MCF 10A (cell line): ENCODE results near the gene OXSR1. TPM values are rescaled to one million over a fixed set of nuclear protein-coding genes. Genes with fewer than 3 reads are reported as not detected.

Experiments
- BruUV-seq: library from RNA; stranded (reverse); fragments of 400-500 nt; replicated peaks from 2 replicates; lab custom pipeline; 2021; lab: Mats Ljungman, UMichigan
- CTCF ChIA-PET: fragments of 300-600 bp; sonication (Branson Sonifier 250); formaldehyde crosslinking; extraction: SDS; loops from one replicate; lab custom pipeline; 2021; ENCODE audit warnings: antibody characterized with exemption, inconsistent platforms; lab: Yijun Ruan, JAX
- POLR2A ChIA-PET: fragments of 300-600, 350-650 bp; sonication (Branson Sonifier 250); formaldehyde crosslinking; extraction: SDS; loops from one replicate; lab custom pipeline; 2020; ENCODE audit warnings: antibody characterized with exemption, inconsistent platforms; lab: Yijun Ruan, JAX
- DNase-seq: peaks from one replicate; pipeline ENCODE4 v3.0.0-alpha.2; 2018; ENCODE audit not compliant: unreplicated experiment
- H3K27ac Mint-ChIP-seq: one replicate; pipeline ENCODE4 v1.8.0; 2022; ENCODE audit warnings: mild to moderate bottlenecking, low read depth, mixed read lengths; ENCODE audit not compliant: unreplicated experiment
- H3K27me3 Mint-ChIP-seq: one replicate; pipeline ENCODE4 v1.8.0; 2022; ENCODE audit warnings: mixed read lengths; ENCODE audit not compliant: insufficient read depth, unreplicated experiment
- H3K36me3 Mint-ChIP-seq: one replicate; pipeline ENCODE4 v1.8.0; 2022; ENCODE audit warnings: mild to moderate bottlenecking, moderate library complexity, mixed read lengths; ENCODE audit not compliant: insufficient read depth, unreplicated experiment
- H3K4me1 Mint-ChIP-seq: one replicate; pipeline ENCODE4 v1.8.0; 2022; ENCODE audit warnings: mixed read lengths; ENCODE audit not compliant: insufficient read depth, unreplicated experiment
- H3K4me3 Mint-ChIP-seq: one replicate; pipeline ENCODE4 v1.8.0; 2022; ENCODE audit warnings: mild to moderate bottlenecking, moderate library complexity, mixed read lengths; ENCODE audit not compliant: unreplicated experiment
- H3K9me3 Mint-ChIP-seq: one replicate; pipeline ENCODE4 v1.8.0; 2022; ENCODE audit warnings: mixed read lengths; ENCODE audit not compliant: unreplicated experiment
- CTCF ChIP-seq: fragments of 200-600 bp; IDR thresholded peaks from one replicate; pipeline ENCODE4 v1.8.0; 2022; ENCODE audit warnings: antibody characterized with exemption, mild to moderate bottlenecking; ENCODE audit not compliant: unreplicated experiment
- intact Hi-C: fragments of 100-400 bp; cut with micrococcal nuclease; formaldehyde crosslinking; loops from 2 replicates; pipeline ENCODE4 v1.14.1; 2022
- total RNA-seq: library from RNA; stranded (reverse); gene quantifications from 2 replicates; pipeline ENCODE4 v1.2.3, GENCODE V29; 2022

Gene OXSR1
- total RNA-seq, 1 experiment from 2014 or later, result 75.5 TPM

GRCh38 chr3:38274864-38275649 lies 109.7 kb downstream of the OXSR1 start:
- no peak for DNase-seq
- ChIA-PET CTCF (interaction anchor here (1.0 to 1.1 kb wide), 2 partner anchors 21 to 25 kb away, joined by 4 to 7 read pairs; no protein-coding TSS in a partner anchor), POLR2A (no interaction called here)
- TF ChIP-seq CTCF, result no peak
- BruUV-seq, result no TSS peak
- Mint-ChIP-seq H3K9me3 (no peaks in the 10 kb centered on the region), H3K4me1 (no peaks in the 10 kb centered on the region), H3K27me3 (no peaks in the 10 kb centered on the region), H3K36me3 (peaks cover 11% of the 10 kb centered on the region), H3K4me3 (no peak overlapping the region), H3K27ac (no peak overlapping the region)
- intact Hi-C loops, result no loop called here

- Mint-ChIP-seq H3K4me1 (no peaks in the 10 kb centered on the region), H3K27me3 (no peaks in the 10 kb centered on the region), H3K9me3 (no peaks in the 10 kb centered on the region), H3K36me3 (peaks cover 11% of the 10 kb centered on the region), H3K27ac (no peak overlapping the region), H3K4me3 (no peak overlapping the region)
- BruUV-seq, result no TSS peak
- intact Hi-C loops, result no loop called here
- TF ChIP-seq CTCF, result no peak
- DNase-seq, result no peak
- CTCF ChIA-PET, result interaction anchor here (1.0 to 1.1 kb wide), 2 partner anchors 20 to 24 kb away, joined by 4 to 7 read pairs; no protein-coding TSS in a partner anchor
- POLR2A ChIA-PET, result no interaction called here
Observed at GRCh38 chr3:38275658-38276057, 110.3 kb downstream of the OXSR1 start.

GRCh38 chr3:38276081-38276916 lies 111.0 kb downstream of the OXSR1 start:
- no peak for DNase-seq
- H3K4me3 Mint-ChIP-seq, result no peak overlapping the region
- no peak for TF ChIP-seq CTCF
- ChIA-PET CTCF (interaction anchor here (1.1 kb wide), 1 partner anchor 23 kb away, joined by 4 read pairs; no protein-coding TSS in a partner anchor), POLR2A (no interaction called here)
- peaks cover 11% of the 10 kb centered on the region for H3K36me3 Mint-ChIP-seq
- H3K4me1 Mint-ChIP-seq, result no peaks in the 10 kb centered on the region
- H3K27me3 Mint-ChIP-seq, result no peaks in the 10 kb centered on the region
- H3K27ac Mint-ChIP-seq, result no peak overlapping the region
- no TSS peak for BruUV-seq
- intact Hi-C loops, result no loop called here
- no peaks in the 10 kb centered on the region for H3K9me3 Mint-ChIP-seq
